ENCODE data around the gene MRPL14. TPM values are rescaled to one million over a fixed set of nuclear protein-coding genes. Genes with fewer than 3 reads are reported as not detected.

MRPL14 gene
- total RNA-seq, 2 donors from 2014 or later, result 72.0 to 77.7 TPM

DNA sequence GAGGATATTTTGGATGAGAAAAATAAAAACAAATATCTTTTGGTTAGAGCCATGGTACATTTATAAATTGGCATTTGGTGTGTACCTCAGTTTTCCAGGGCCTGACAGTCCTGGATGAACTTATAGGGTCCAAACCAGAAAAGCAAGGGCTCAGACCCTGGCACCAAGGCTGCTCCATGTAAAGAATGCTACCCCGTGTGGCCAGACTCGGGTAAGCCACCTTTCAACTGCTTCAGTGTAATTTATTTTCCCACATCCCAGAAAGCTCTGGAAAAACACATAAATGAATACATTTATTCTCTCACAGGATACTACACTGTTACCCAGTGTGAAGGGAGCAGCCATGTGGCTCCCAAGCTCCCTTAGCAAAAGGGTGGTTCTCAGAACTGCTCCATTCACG is 13.8 kb downstream of the MRPL14 start:
- Histone ChIP-seq H3K4me3 (no peak overlapping the region), H3K27ac (no peak overlapping the region), H3K9ac (ENCODE audit: low read depth in 2 of 2, low read length in 2 of 2) (no peak overlapping the region), H3K4me1 (peaks cover 11% of the 10 kb centered on the region), H3K36me3 (peaks cover 7% of the 10 kb centered on the region), H3K27me3 (no peaks in the 10 kb centered on the region), H3K9me3 (no peaks in the 10 kb centered on the region)
- DNase-seq, result no peak
- intact Hi-C loops (cut with DNase I), result no loop called here
- no peak for TF ChIP-seq CTCF (IDR thresholded peaks at IDR 0.05)

- Histone ChIP-seq H3K4me3 (no peak overlapping the region), H3K9me3 (no peaks in the 10 kb centered on the region), H3K27ac (peak overlapping the region; percentile 50), H3K27me3 (no peaks in the 10 kb centered on the region), H3K9ac (ENCODE audit: low read depth in 2 of 2, low read length in 2 of 2) (peak overlapping the region in 1 of 2 donors; percentile 59), H3K36me3 (peaks cover 7% of the 10 kb centered on the region), H3K4me1 (peaks cover 6% of the 10 kb centered on the region)
- DNase-seq, result no peak
- intact Hi-C loops (cut with DNase I), result no loop called here
- TF ChIP-seq CTCF (IDR thresholded peaks at IDR 0.05), result no peak
Measured at GRCh38 chr6:44111434-44112417, 15.5 kb downstream of the MRPL14 start.

DNA sequence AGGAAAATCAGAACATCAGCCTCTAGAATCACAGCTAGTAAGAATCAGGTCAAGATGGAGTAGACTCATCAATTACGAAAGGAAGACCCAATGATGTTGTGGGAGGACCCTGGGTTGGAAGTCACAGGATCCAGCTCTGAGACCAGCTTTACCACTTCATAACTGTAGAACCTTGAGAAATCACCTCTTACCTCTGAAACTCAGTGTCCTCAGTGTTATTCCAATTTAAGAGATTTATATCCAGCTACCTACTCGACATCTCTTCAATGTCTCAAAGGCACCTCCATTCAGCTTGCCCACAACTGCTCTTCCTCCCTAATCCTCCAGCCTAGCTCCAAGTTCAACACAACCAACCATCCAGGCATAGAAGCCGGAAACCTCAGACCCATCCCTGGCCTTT is 16.3 kb downstream of the MRPL14 start:
- DNase-seq, result no peak
- intact Hi-C loops (cut with DNase I), result no loop called here
- no peak overlapping the region for H3K4me3 ChIP-seq
- no peaks in the 10 kb centered on the region for H3K27me3 ChIP-seq
- peaks cover 7% of the 10 kb centered on the region for H3K36me3 ChIP-seq
- H3K9ac ChIP-seq (ENCODE audit: low read depth in 2 of 2, low read length in 2 of 2), result no peak overlapping the region
- H3K9me3 ChIP-seq, result no peaks in the 10 kb centered on the region
- peaks cover 4% of the 10 kb centered on the region for H3K4me1 ChIP-seq
- no peak for TF ChIP-seq CTCF (IDR thresholded peaks at IDR 0.05)
- peak overlapping the region; percentile 50 for H3K27ac ChIP-seq

DNA sequence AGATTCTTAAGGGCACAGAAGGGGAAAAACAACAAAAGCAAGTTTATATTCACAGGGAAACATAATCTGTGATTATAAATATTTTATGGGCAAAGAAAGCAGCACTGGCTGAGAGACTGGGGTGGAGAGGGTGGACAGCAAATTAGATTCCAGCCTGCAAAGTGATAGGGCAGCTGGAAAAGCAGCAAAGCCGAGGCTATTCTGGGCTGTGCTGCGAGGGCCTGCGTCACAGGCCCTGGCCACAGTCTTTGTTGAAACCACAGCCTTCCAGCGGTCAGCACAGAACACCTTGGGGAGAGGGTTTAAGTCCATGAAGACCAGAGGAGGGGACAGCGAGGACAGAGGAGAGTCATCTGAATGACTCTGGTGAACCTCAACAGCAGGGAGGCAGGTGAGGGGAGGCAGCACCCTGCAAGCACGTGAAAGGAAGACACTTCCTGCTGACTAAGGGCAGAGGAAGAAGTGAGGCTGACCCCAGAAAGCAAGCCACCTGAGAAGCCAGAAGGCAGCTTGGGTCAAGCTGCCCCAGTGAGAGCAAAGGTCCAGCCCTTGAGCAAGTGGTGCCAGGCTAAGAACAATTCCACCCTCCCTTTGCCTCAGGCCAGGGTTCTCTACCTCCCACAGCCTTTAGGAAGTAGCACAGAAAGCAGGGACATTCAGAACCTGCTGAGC is 17.1 kb downstream of the MRPL14 start:
- peaks cover 7% of the 10 kb centered on the region for H3K36me3 ChIP-seq
- intact Hi-C loops (cut with DNase I), result no loop called here

More for the DNA sequence above, 17.1 kb downstream of the MRPL14 start:
- Histone ChIP-seq H3K4me3 (no peak overlapping the region), H3K9ac (ENCODE audit: low read depth in 2 of 2, low read length in 2 of 2) (no peak overlapping the region), H3K27me3 (no peaks in the 10 kb centered on the region), H3K9me3 (no peaks in the 10 kb centered on the region), H3K27ac (no peak overlapping the region), H3K4me1 (peaks cover 4% of the 10 kb centered on the region)
- no peak for TF ChIP-seq CTCF (IDR thresholded peaks at IDR 0.05)
- DNase-seq, result no peak
